GM23338 (cell line): ENCODE measurements around the gene TENT4B. TPM values are rescaled to one million over a fixed set of nuclear protein-coding genes. Genes with fewer than 3 reads are reported as not detected.
"Not testable (repeated sequence)": the region's sequence is repeated elsewhere in the genome, so short reads cannot be mapped to it uniquely, and the experiment has no call there.

Source experiments
- ATAC-seq: fragments of 200-7000 bp; cut with Tn5 transposase; 3 replicates; pipeline ENCODE4 v1.9.1; 2020
- DNase-seq: peaks from one replicate; pipeline ENCODE4 v3.0.0-alpha.2; 2015; ENCODE audit warnings: low spot score
- H2AFZ ChIP-seq: fragments of 200-600 bp; sonication (generic); 2 replicates; pipeline ENCODE4 v1.8.0; 2016; ENCODE audit warnings: antibody characterized with exemption, mild to moderate bottlenecking, moderate library complexity
- H3F3A ChIP-seq: fragments of 200-600 bp; sonication (generic); replicated peaks from 2 replicates; pipeline ENCODE4 v1.8.0; 2017; ENCODE audit warnings: antibody characterized with exemption, mixed run types, low read depth
- H3K27ac ChIP-seq: fragments of 200-600 bp; sonication (generic); 2 replicates; pipeline ENCODE4 v1.6.1; 2016; ENCODE audit warnings: low read depth
- H3K27me3 ChIP-seq: fragments of 200-600 bp; sonication (generic); 2 replicates; pipeline ENCODE4 v1.8.0; 2016; ENCODE audit warnings: mild to moderate bottlenecking, mixed run types, moderate library complexity; ENCODE audit not compliant: insufficient read depth
- H3K36me3 ChIP-seq: fragments of 200-600 bp; sonication (generic); 2 replicates; pipeline ENCODE4 v1.8.0; 2016; ENCODE audit warnings: mild to moderate bottlenecking; ENCODE audit not compliant: insufficient read depth
- H3K4me1 ChIP-seq: fragments of 200-600 bp; sonication (generic); 2 replicates; pipeline ENCODE4 v1.8.0; 2016; ENCODE audit warnings: mild to moderate bottlenecking, moderate library complexity; ENCODE audit not compliant: insufficient read depth
- H3K4me2 ChIP-seq: fragments of 200-600 bp; sonication (generic); 2 replicates; pipeline ENCODE4 v1.7.1; 2017; ENCODE audit warnings: mixed run types
- H3K4me3 ChIP-seq: fragments of 200-600 bp; sonication (generic); 2 replicates; pipeline ENCODE4 v1.6.1; 2016; ENCODE audit warnings: mixed run types
- H3K79me2 ChIP-seq: fragments of 200-600 bp; sonication (generic); replicated peaks from 2 replicates; pipeline ENCODE4 v1.8.0; 2017; ENCODE audit warnings: mild to moderate bottlenecking; ENCODE audit not compliant: insufficient read depth
- H3K9me2 ChIP-seq: fragments of 200-600 bp; sonication (generic); 2 replicates; pipeline ENCODE4 v1.8.0; 2017; ENCODE audit not compliant: insufficient read depth
- H4K20me1 ChIP-seq: fragments of 200-600 bp; sonication (generic); replicated peaks from 2 replicates; pipeline ENCODE4 v1.8.0; 2017; ENCODE audit warnings: mild to moderate bottlenecking; ENCODE audit not compliant: insufficient read depth
- H3K27ac Mint-ChIP-seq: 2 replicates; pipeline ENCODE4 v1.8.0; 2020; ENCODE audit warnings: inconsistent platforms, mild to moderate bottlenecking, moderate library complexity, mixed read lengths
- H3K27me3 Mint-ChIP-seq: 3 replicates; pipeline ENCODE4 v1.8.0; 2022; ENCODE audit warnings: low read depth, mild to moderate bottlenecking, moderate library complexity, mixed read lengths, inconsistent platforms; ENCODE audit not compliant: insufficient read depth, poor library complexity
- H3K36me3 Mint-ChIP-seq: 3 replicates; pipeline ENCODE4 v1.8.0; 2021; ENCODE audit warnings: low read depth, mild to moderate bottlenecking, inconsistent platforms, moderate library complexity, mixed read lengths
- H3K4me1 Mint-ChIP-seq: 3 replicates; pipeline ENCODE4 v1.8.0; 2020; ENCODE audit warnings: mild to moderate bottlenecking, inconsistent platforms, mixed read lengths
- H3K4me3 Mint-ChIP-seq: 3 replicates; pipeline ENCODE4 v1.8.0; 2021; ENCODE audit warnings: moderate library complexity, mild to moderate bottlenecking, inconsistent platforms, mixed read lengths
- H3K9me3 Mint-ChIP-seq: 3 replicates; pipeline ENCODE4 v1.8.0; 2020; ENCODE audit warnings: moderate library complexity, mild to moderate bottlenecking, inconsistent platforms, mixed read lengths
- CREB1 ChIP-seq: fragments of 250-450 bp; sonication (Bioruptor Pico); IDR thresholded peaks from 2 replicates; pipeline ENCODE4 v1.5.0; 2020; ENCODE audit warnings: low read depth, mild to moderate bottlenecking, moderate library complexity
- CTCF ChIP-seq, 2 experiments: fragments of 200-600 bp in 1 of 2; sonication (generic) in 1 of 2; conservative IDR thresholded peaks; 2 replicates each; pipeline versions ENCODE4 v1.5.1 to v1.6.1; 2016 to 2017; ENCODE audit warnings: antibody characterized with exemption in 2 of 2, low read depth in 2 of 2, mild to moderate bottlenecking in 2 of 2, moderate library complexity in 1 of 2
- ETS1 ChIP-seq: IDR thresholded peaks from 2 replicates; pipeline ENCODE4 v1.6.1; 2016; ENCODE audit warnings: antibody characterized with exemption
- EZH2 ChIP-seq: fragments of 200-600 bp; sonication (generic); IDR thresholded peaks from one replicate; pipeline ENCODE4 v1.8.0; 2017; ENCODE audit warnings: antibody characterized with exemption, mild to moderate bottlenecking, low read depth; ENCODE audit not compliant: unreplicated experiment
- EZH2phosphoT487 ChIP-seq: fragments of 200-600 bp; sonication (generic); IDR thresholded peaks from one replicate; pipeline ENCODE4 v1.8.1; 2018; ENCODE audit warnings: antibody characterized with exemption; ENCODE audit not compliant: unreplicated experiment
- JUNB ChIP-seq: IDR thresholded peaks from one replicate; pipeline ENCODE4 v1.6.1; 2016; ENCODE audit warnings: antibody characterized with exemption; ENCODE audit not compliant: unreplicated experiment
- NANOG ChIP-seq: IDR thresholded peaks from 2 replicates; pipeline ENCODE4 v1.6.1; 2016; ENCODE audit warnings: antibody characterized with exemption, borderline replicate concordance
- POLR2AphosphoS5 ChIP-seq: IDR thresholded peaks from 2 replicates; pipeline ENCODE4 v1.6.1; 2016; ENCODE audit warnings: antibody characterized with exemption, low read depth
- REST ChIP-seq: IDR thresholded peaks from one replicate; pipeline ENCODE4 v1.6.1; 2018; ENCODE audit warnings: antibody characterized with exemption; ENCODE audit not compliant: unreplicated experiment
- STAT1 ChIP-seq: IDR thresholded peaks from one replicate; pipeline ENCODE4 v1.6.1; 2016; ENCODE audit warnings: antibody characterized with exemption; ENCODE audit not compliant: unreplicated experiment
- ZNF114 ChIP-seq: fragments of 250-450 bp; sonication (Bioruptor Pico); IDR thresholded peaks from 2 replicates; pipeline ENCODE4 v1.5.0; 2020; ENCODE audit warnings: mild to moderate bottlenecking, moderate library complexity
- ZNF331 ChIP-seq: fragments of 250-450 bp; sonication (Bioruptor Pico); IDR thresholded peaks from 2 replicates; pipeline ENCODE4 v1.5.0; 2020; ENCODE audit warnings: low read depth, mild to moderate bottlenecking, moderate library complexity
- polyA plus RNA-seq: library from polyadenylated mRNA; unstranded; fragments of >200 nt; fragmentation: Nextera tagmentation; extraction: Ambion mirVana; gene quantifications from 2 replicates; pipeline ENCODE4 v1.2.1, GENCODE V29; 2016
- total RNA-seq: library from RNA; depleted of rRNA; stranded (reverse); fragments of >200 nt; shearing (Covaris generic); gene quantifications from 2 replicates; pipeline ENCODE4 v1.2.3, GENCODE V29; 2014

The TENT4B gene
- total and polyA plus RNA-seq, 2 experiments from 2014 or later, result 17.6 to 21.3 TPM

GRCh38 chr16:50132571-50132970 lies 20.5 kb upstream of the TENT4B start:
- not testable (repeated sequence) for H3K36me3 ChIP-seq, H4K20me1 ChIP-seq, H3F3A ChIP-seq, H2AFZ ChIP-seq, H3K4me3 ChIP-seq, DNase-seq, H3K4me1 ChIP-seq, H3K79me2 ChIP-seq, H3K4me2 ChIP-seq, H3K27me3 Mint-ChIP-seq, H3K9me3 Mint-ChIP-seq, H3K9me2 ChIP-seq, H3K27ac ChIP-seq, H3K27ac Mint-ChIP-seq, H3K4me3 Mint-ChIP-seq, H3K27me3 ChIP-seq, H3K36me3 Mint-ChIP-seq, H3K4me1 Mint-ChIP-seq, ATAC-seq

- Histone ChIP-seq H3K4me1 (no peaks in the 10 kb centered on the region), H3K36me3 (no peaks in the 10 kb centered on the region), H3K27ac (no peak overlapping the region), H3K4me3 (no peak overlapping the region), H3K9me2 (no peaks in the 10 kb centered on the region), H3F3A (no peaks in the 10 kb centered on the region), H4K20me1 (no peaks in the 10 kb centered on the region), H3K4me2 (no peak overlapping the region), H3K27me3 (no peaks in the 10 kb centered on the region), H3K79me2 (no peaks in the 10 kb centered on the region), H2AFZ (no peak overlapping the region)
- Mint-ChIP-seq H3K4me3 (no peak overlapping the region), H3K4me1 (no peaks in the 10 kb centered on the region), H3K36me3 (no peaks in the 10 kb centered on the region), H3K27ac (no peak overlapping the region), H3K9me3 (no peaks in the 10 kb centered on the region), H3K27me3 (peaks cover 4% of the 10 kb centered on the region)
- TF ChIP-seq ETS1 (no peak), EZH2phosphoT487 (no peak), ZNF114 (CRISPR knock-in tag) (no peak), EZH2 (no peak), CREB1 (CRISPR knock-in tag) (no peak), STAT1 (no peak), POLR2AphosphoS5 (no peak), NANOG (no peak)
- no peak for ATAC-seq
- DNase-seq, result no peak
These were observed 19.9 kb upstream of the TENT4B start for GRCh38 chr16:50133214-50133613.

- H3K9me3 Mint-ChIP-seq, result no peaks in the 10 kb centered on the region
- no peak overlapping the region for H3K4me2 ChIP-seq
- ATAC-seq (peak; percentile 46), DNase-seq (peak; percentile 30)
- no peak overlapping the region for H3K4me3 ChIP-seq
- H3K4me1 Mint-ChIP-seq, result no peaks in the 10 kb centered on the region
- H4K20me1 ChIP-seq, result no peaks in the 10 kb centered on the region
- no peak overlapping the region for H3K27ac Mint-ChIP-seq
- no peaks in the 10 kb centered on the region for H3K9me2 ChIP-seq
- TF ChIP-seq JUNB (no peak), ZNF331 (no peak), CREB1 (CRISPR knock-in tag) (no peak), EZH2phosphoT487 (no peak), REST (no peak), CTCF (conservative IDR thresholded peaks at IDR 0.05; ENCODE audit: low read depth in 2 of 2) (peak; percentile 41 to 55), STAT1 (no peak), ETS1 (no peak), NANOG (no peak)
- H3F3A ChIP-seq, result no peaks in the 10 kb centered on the region
- no peak overlapping the region for H3K4me3 Mint-ChIP-seq
- H3K27me3 Mint-ChIP-seq, result peaks cover 2% of the 10 kb centered on the region
- no peak overlapping the region for H3K27ac ChIP-seq
- no peaks in the 10 kb centered on the region for H3K27me3 ChIP-seq
- no peaks in the 10 kb centered on the region for H3K79me2 ChIP-seq
- no peaks in the 10 kb centered on the region for H3K4me1 ChIP-seq
- no peaks in the 10 kb centered on the region for H3K36me3 Mint-ChIP-seq
- H2AFZ ChIP-seq, result no peak overlapping the region
- no peaks in the 10 kb centered on the region for H3K36me3 ChIP-seq
These were observed 16.7 kb upstream of the TENT4B start for GRCh38 chr16:50136399-50136798.
